H1 (cell line): ENCODE results near the gene BAG2. TPM values are rescaled to one million over a fixed set of nuclear protein-coding genes. Genes with fewer than 3 reads are reported as not detected.

ENCODE experiments used
- CTCF ChIA-PET: fragments of 300-600 bp; sonication (Branson Sonifier 250); formaldehyde crosslinking; loops from one replicate; lab custom pipeline; 2021; ENCODE audit not compliant: partially characterized antibody; lab: Charles Lee
- POLR2A ChIA-PET: fragments of 300-600 bp; sonication (Branson Sonifier 250); formaldehyde crosslinking; loops from one replicate; lab custom pipeline; 2021; ENCODE audit warnings: inconsistent platforms; ENCODE audit not compliant: partially characterized antibody; lab: Charles Lee
- DNase-seq, 2 experiments: peaks; one replicate each; pipeline versions ENCODE4 v3.0.0 to v3.0.0-alpha.2; 2010 to 2022; ENCODE audit warnings: low spot score in 2 of 2, low read depth in 1 of 2, mixed read lengths in 1 of 2
- FAIRE-seq: peaks from 2 replicates; lab custom pipeline; 2011; peaks lifted over from hg19 to GRCh38; lab: Jason Lieb, UNC
- H2AFZ ChIP-seq: 2 replicates; pipeline ENCODE4 v1.8.1; 2012; ENCODE audit warnings: low read length, inconsistent platforms
- H2AK5ac ChIP-seq: 2 replicates; pipeline ENCODE4 v1.6.1; 2013; ENCODE audit warnings: low read depth, low read length
- H2BK120ac ChIP-seq: replicated peaks from 2 replicates; pipeline ENCODE3; 2013; ENCODE audit warnings: low read depth, low read length, inconsistent platforms
- H2BK12ac ChIP-seq: 2 replicates; pipeline ENCODE4 v1.6.1; 2013; ENCODE audit warnings: low read depth, low read length
- H2BK15ac ChIP-seq: 2 replicates; pipeline ENCODE4 v1.6.1; 2013; ENCODE audit warnings: low read length
- H2BK20ac ChIP-seq: 2 replicates; pipeline ENCODE4 v1.6.1; 2013; ENCODE audit warnings: low read length
- H2BK5ac ChIP-seq: 2 replicates; pipeline ENCODE4 v1.6.1; 2013; ENCODE audit warnings: low read depth, low read length
- H3K14ac ChIP-seq: 2 replicates; pipeline ENCODE4 v1.6.1; 2013; ENCODE audit warnings: inconsistent platforms; ENCODE audit not compliant: insufficient read length
- H3K18ac ChIP-seq: 2 replicates; pipeline ENCODE4 v1.6.1; 2013; ENCODE audit warnings: low read length; ENCODE audit errors: extremely low read depth
- H3K23ac ChIP-seq: 2 replicates; pipeline ENCODE4 v1.6.1; 2013; ENCODE audit warnings: inconsistent platforms; ENCODE audit not compliant: insufficient read length
- H3K23me2 ChIP-seq: 2 replicates; pipeline ENCODE4 v1.6.1; 2013; ENCODE audit warnings: low read depth, low read length
- H3K27ac ChIP-seq: 2 replicates; pipeline ENCODE4 v1.6.1; 2011; ENCODE audit warnings: low read depth, low read length, inconsistent platforms
- H3K27me3 ChIP-seq, 4 experiments: replicated peaks in 1 of 4; 1 replicate in 1 of 4; 2 replicates in 3 of 4; pipeline versions ENCODE4 v1.6.1 to v1.8.1; 2011 to 2013; ENCODE audit warnings: low read length in 3 of 4, mild to moderate bottlenecking in 3 of 4, inconsistent platforms in 2 of 4, mixed read lengths in 2 of 4, moderate library complexity in 1 of 4; ENCODE audit not compliant: control insufficient read depth in 3 of 4, insufficient read depth in 3 of 4; ENCODE audit errors: extremely low read depth in 1 of 4
- H3K36me3 ChIP-seq, 4 experiments: 2 replicates each; pipeline versions ENCODE4 v1.6.1 to v1.8.1; 2011 to 2013; ENCODE audit warnings: mild to moderate bottlenecking in 4 of 4, low read length in 3 of 4, moderate library complexity in 2 of 4, control low read depth in 1 of 4, inconsistent platforms in 1 of 4; ENCODE audit not compliant: insufficient read depth in 4 of 4, control insufficient read depth in 2 of 4
- H3K4ac ChIP-seq: replicated peaks from 2 replicates; pipeline ENCODE3; 2013; ENCODE audit warnings: low read length, low read depth, mixed read lengths, inconsistent platforms; ENCODE audit not compliant: insufficient read length
- H3K4me1 ChIP-seq, 4 experiments: replicated peaks in 1 of 4; 1 replicate in 1 of 4; 2 replicates in 3 of 4; pipeline versions ENCODE4 v1.6.1 to v1.8.1; 2011 to 2013; ENCODE audit warnings: low read length in 3 of 4, inconsistent platforms in 2 of 4, mixed read lengths in 1 of 4; ENCODE audit not compliant: insufficient read depth in 4 of 4, control insufficient read depth in 3 of 4
- H3K4me2 ChIP-seq, 2 experiments: 2 replicates each; pipeline versions ENCODE4 v1.6.1 to v1.8.1; 2011 to 2013; ENCODE audit warnings: low read depth in 2 of 2, low read length in 2 of 2, control low read depth in 1 of 2, inconsistent platforms in 1 of 2, mild to moderate bottlenecking in 1 of 2; ENCODE audit not compliant: insufficient read depth in 1 of 2
- H3K4me3 ChIP-seq, 4 experiments: fragments of 200-600, 300-600 bp in 1 of 4; sonication (generic), shearing (Covaris generic), sonication (Bioruptor Twin) in 1 of 4; 2 replicates each; pipeline versions ENCODE4 v1.5.1 to v1.8.1; 2011 to 2016; ENCODE audit warnings: low read length in 4 of 4, low read depth in 3 of 4, control low read depth in 2 of 4, inconsistent platforms in 2 of 4, mild to moderate bottlenecking in 2 of 4, mixed read lengths in 1 of 4, moderate library complexity in 1 of 4; ENCODE audit not compliant: insufficient read depth in 2 of 4; ENCODE audit errors: extremely low read depth in 1 of 4
- H3K56ac ChIP-seq: replicated peaks from 2 replicates; pipeline ENCODE3; 2013; ENCODE audit warnings: low read depth, mild to moderate bottlenecking, mixed read lengths, low read length, inconsistent platforms; ENCODE audit not compliant: insufficient read length
- H3K79me1 ChIP-seq: 2 replicates; pipeline ENCODE4 v1.6.1; 2013; ENCODE audit warnings: low read depth, low read length, control low read depth
- H3K79me2 ChIP-seq, 2 experiments: 2 replicates each; pipeline versions ENCODE4 v1.6.1 to v1.8.1; 2012 to 2013; ENCODE audit warnings: low read length in 2 of 2, mild to moderate bottlenecking in 2 of 2, inconsistent platforms in 1 of 2; ENCODE audit not compliant: insufficient read depth in 2 of 2, control insufficient read depth in 1 of 2
- H3K9ac ChIP-seq, 4 experiments: replicated peaks in 1 of 4; 1 replicate in 1 of 4; 2 replicates in 3 of 4; pipeline versions ENCODE4 v1.6.1 to v1.8.1; 2011 to 2013; ENCODE audit warnings: low read depth in 3 of 4, low read length in 3 of 4, control low read depth in 2 of 4, mild to moderate bottlenecking in 2 of 4, moderate library complexity in 2 of 4, inconsistent platforms in 1 of 4; ENCODE audit errors: extremely low read depth in 1 of 4
- H3K9me3 ChIP-seq, 2 experiments: 2 replicates each; pipeline versions ENCODE4 v1.6.1 to v1.8.1; 2012 to 2013; ENCODE audit warnings: mild to moderate bottlenecking in 2 of 2, moderate library complexity in 2 of 2, control low read depth in 1 of 2, inconsistent platforms in 1 of 2, low read depth in 1 of 2, low read length in 1 of 2, mixed read lengths in 1 of 2; ENCODE audit not compliant: insufficient read depth in 2 of 2
- H4K20me1 ChIP-seq, 2 experiments: replicated peaks in 1 of 2; 2 replicates each; pipeline versions ENCODE3 to v1.8.1; 2011 to 2013; ENCODE audit warnings: inconsistent platforms in 2 of 2, low read length in 2 of 2, mild to moderate bottlenecking in 1 of 2; ENCODE audit not compliant: insufficient read depth in 2 of 2, control insufficient read depth in 1 of 2
- H4K5ac ChIP-seq: 2 replicates; pipeline ENCODE4 v1.6.1; 2013; ENCODE audit warnings: low read length, low read depth, mixed read lengths, inconsistent platforms; ENCODE audit not compliant: insufficient read length
- H4K8ac ChIP-seq: 2 replicates; pipeline ENCODE4 v1.8.0; 2013; ENCODE audit warnings: mild to moderate bottlenecking, moderate library complexity, low read length, inconsistent platforms; ENCODE audit not compliant: insufficient read depth; ENCODE audit errors: extremely low read depth
- H4K91ac ChIP-seq: replicated peaks from 2 replicates; pipeline ENCODE3; 2013; ENCODE audit warnings: low read length, mixed read lengths, inconsistent platforms; ENCODE audit not compliant: insufficient read length
- PHF8 ChIP-seq: fragments of 200-600 bp; sonication (generic); conservative IDR thresholded peaks from 2 replicates; pipeline ENCODE4 v1.7.1; 2012; ENCODE audit warnings: low read depth, mild to moderate bottlenecking, inconsistent platforms, low read length, moderate library complexity
- SP1 ChIP-seq: IDR thresholded peaks from 2 replicates; pipeline ENCODE4 v1.6.1; 2011; ENCODE audit warnings: low read depth, low read length
- SUZ12 ChIP-seq: fragments of 200-600 bp; sonication (generic); IDR thresholded peaks from 2 replicates; pipeline ENCODE4 v1.6.1; 2012; ENCODE audit warnings: mild to moderate bottlenecking, inconsistent platforms, low read length, moderate library complexity, mixed read lengths
- WGBS, 2 experiments: shearing (Covaris generic) in 1 of 2; methylation state at CpG; one replicate each; pipeline versions ENCODE4 v1.1.6 to v1.1.7; 2013 to 2015; ENCODE audit warnings: low lambda C conversion rate in 2 of 2, mixed read lengths in 2 of 2, inconsistent platforms in 1 of 2, low coverage in 1 of 2, missing lambda C conversion rate in 1 of 2; ENCODE audit not compliant: insufficient replicate concordance in 2 of 2, insufficient coverage in 1 of 2, insufficient read length in 1 of 2; ENCODE audit errors: extremely low coverage in 1 of 2, missing lambda C conversion rate in 1 of 2; 5-methylcytosine and 5-hydroxymethylcytosine counted together
- polyA plus RNA-seq, 7 experiments: library from polyadenylated mRNA; depleted of rRNA in 3 of 7; stranded (reverse) in 5 of 7; unstranded in 2 of 7; fragments of >200 nt in 5 of 7; fragments of 200-250 nt in 2 of 7; gene quantifications; 1 replicate in 5 of 7; 2 replicates in 1 of 7; 4 replicates in 1 of 7; pipeline versions ENCODE4 v1.2.1 to v1.2.3, GENCODE V29; 2011 to 2013; ENCODE audit warnings: missing spikeins in 2 of 7, mixed read lengths in 2 of 7
- total RNA-seq: library from RNA; stranded (reverse); fragmentation: NEBNext Ultra II Directional; extraction: Animal tissue kit (Norgen Biotek cat#: 25700); gene quantifications from 2 replicates; pipeline ENCODE4 v1.2.1, GENCODE V29; 2021

BAG2 gene
- total and polyA plus RNA-seq, 2 of the 8 experiments (the other 6 are each of a cell fraction or from before 2014, with no cell fraction given): 4.4 to 7.4 TPM

DNA sequence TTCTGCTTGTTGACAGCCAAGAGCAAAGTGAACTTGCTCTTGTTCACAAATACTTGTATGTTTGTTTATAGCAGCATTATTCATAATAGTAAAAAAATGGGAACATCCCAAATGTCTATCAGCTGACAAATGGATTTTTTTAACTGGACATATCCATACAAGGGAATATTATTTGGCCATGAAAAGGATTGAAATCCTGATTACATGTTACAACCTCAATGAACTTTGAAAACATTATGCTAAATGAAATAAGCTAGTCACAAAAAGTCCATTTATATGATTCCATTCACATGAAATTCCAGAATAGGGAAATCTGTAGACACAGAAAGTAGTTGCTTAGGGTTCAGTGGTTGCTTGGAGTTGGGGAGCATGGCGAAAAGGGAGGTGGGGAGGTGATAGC, 28.4 kb upstream of the BAG2 start:
- DNase-seq (no peak), FAIRE-seq (no peak)
- no peaks in the 10 kb centered on the region for H3K79me1 ChIP-seq
- no peak overlapping the region for H2BK15ac ChIP-seq
- H3K27me3 ChIP-seq: no peaks in the 10 kb centered on the region
- H2BK5ac ChIP-seq: no peak overlapping the region
- H3K4me3 ChIP-seq: no peak overlapping the region
- H3K9me3 ChIP-seq: no peaks in the 10 kb centered on the region
- CTCF ChIA-PET: no interaction called here
- no peak overlapping the region for H3K4me2 ChIP-seq
- peaks cover 0 to 28% (median 11%) of the 10 kb centered on the region in 4 experiments; a peak in 5 of 8 replicates for H3K36me3 ChIP-seq
- no peaks in the 10 kb centered on the region for H3K4me1 ChIP-seq
- H4K8ac ChIP-seq: no peak overlapping the region
- no peak overlapping the region for H3K18ac ChIP-seq
- no peak overlapping the region for H2AFZ ChIP-seq
- H3K27ac ChIP-seq: no peak overlapping the region
- H3K9ac ChIP-seq: no peak overlapping the region
- 91% methylated on average over 1 of the region's 1 CpG; no CpG with 5 or more reads in 1 of the 2 experiments for WGBS, 2 experiments
- no peak overlapping the region for H2BK120ac ChIP-seq
- H4K5ac ChIP-seq: no peak overlapping the region
- H2AK5ac ChIP-seq: no peak overlapping the region
- no peaks in the 10 kb centered on the region; the same call in 1 of the 2 replicates for H3K23me2 ChIP-seq
- H2BK20ac ChIP-seq: no peak overlapping the region
- no peaks in the 10 kb centered on the region for H3K79me2 ChIP-seq
- POLR2A ChIA-PET: no interaction called here
- H2BK12ac ChIP-seq: no peak overlapping the region
- no peak overlapping the region for H3K23ac ChIP-seq
- no peak overlapping the region for H3K56ac ChIP-seq
- no peak overlapping the region for H3K14ac ChIP-seq
- no peak overlapping the region for H4K91ac ChIP-seq
- no peak overlapping the region for H3K4ac ChIP-seq
- peaks cover 0 to 2% of the 10 kb centered on the region in 2 experiments for H4K20me1 ChIP-seq
- no peak for TF ChIP-seq SP1
- no peak for TF ChIP-seq SUZ12
- no peak for TF ChIP-seq PHF8
